ENCODE results near the gene C6orf58.

Gene C6orf58

GRCh38 chr6:127576874-127577273, at the start of gene C6orf58:
Gene C6orf58, plus strand, starts transcription at chr6:127577174. Its CDS starts 12 bp downstream, at chr6:127577186.
- FAIRE-seq, result no peak

GRCh38 chr6:127533011-127533410, 44.0 kb upstream of the C6orf58 start:
- no peak for FAIRE-seq

GRCh38 chr6:127533736-127534135, 43.2 kb upstream of the C6orf58 start:
- no peak for FAIRE-seq

- FAIRE-seq, result no peak
These were observed 38.2 kb upstream of the C6orf58 start for GRCh38 chr6:127538750-127539264.

GRCh38 chr6:127539272-127539671, 37.7 kb upstream of the C6orf58 start:
- peak; percentile 86 for FAIRE-seq

- FAIRE-seq, result no peak
These were observed 29.8 kb upstream of the C6orf58 start for GRCh38 chr6:127547215-127547614.

- no peak for FAIRE-seq
These were observed 28.9 kb upstream of the C6orf58 start for GRCh38 chr6:127547904-127548649.

- FAIRE-seq, result no peak
These were observed 26.6 kb upstream of the C6orf58 start for GRCh38 chr6:127550403-127550802.

- FAIRE-seq, result no peak
These were observed 22.5 kb upstream of the C6orf58 start for GRCh38 chr6:127554435-127555006.

- no peak for FAIRE-seq
These were observed 15.3 kb upstream of the C6orf58 start for GRCh38 chr6:127561660-127562059.

- FAIRE-seq, result no peak
These were observed 12.2 kb upstream of the C6orf58 start for GRCh38 chr6:127564761-127565160.

GRCh38 chr6:127566119-127566518, 10.9 kb upstream of the C6orf58 start:
- no peak for FAIRE-seq

GRCh38 chr6:127566651-127567050, 10.3 kb upstream of the C6orf58 start:
- no peak for FAIRE-seq

- no peak for FAIRE-seq
These were observed 9.5 kb upstream of the C6orf58 start for GRCh38 chr6:127567476-127567875.

GRCh38 chr6:127570739-127571389, 6.1 kb upstream of the C6orf58 start:
- no peak for FAIRE-seq

GRCh38 chr6:127578900-127579299, 1.9 kb downstream of the C6orf58 start:
- no peak for FAIRE-seq

GRCh38 chr6:127581576-127581975, 4.6 kb downstream of the C6orf58 start:
- no peak for FAIRE-seq

- FAIRE-seq, result no peak
These were observed 5.9 kb downstream of the C6orf58 start for GRCh38 chr6:127582777-127583462.

GRCh38 chr6:127585123-127585522, 8.1 kb downstream of the C6orf58 start:
- peak; percentile 21 for FAIRE-seq

- FAIRE-seq, result no peak
These were observed 9.4 kb downstream of the C6orf58 start for GRCh38 chr6:127586372-127586771.

GRCh38 chr6:127587875-127588274, 10.9 kb downstream of the C6orf58 start:
- FAIRE-seq, result no peak

GRCh38 chr6:127589135-127589534, 12.2 kb downstream of the C6orf58 start:
- no peak for FAIRE-seq

GRCh38 chr6:127590344-127590743, 13.4 kb downstream of the C6orf58 start:
- FAIRE-seq, result no peak
